Tibial nerve (tissue), 4 donors: Measurements from ENCODE around the gene PTPN9.

Source experiments
- EP300 ChIP-seq, 2 donors: sonication (generic); formaldehyde crosslinking; IDR thresholded peaks; one replicate each; pipeline ENCODE4 v1.6.1; 2017; ENCODE audit warnings: antibody characterized with exemption in 2 of 2, mild to moderate bottlenecking in 1 of 2
- POLR2A ChIP-seq, 2 donors: fragments of 450-650 bp; IDR thresholded peaks; one replicate each; pipeline ENCODE4 v1.6.1; 2017; ENCODE audit warnings: antibody characterized with exemption in 2 of 2, mild to moderate bottlenecking in 2 of 2, moderate library complexity in 2 of 2
- TF ChIP-seq, protein P1 (sequence below), 5 experiments: fragments of 200-600 bp in 3 of 5; fragments of 450-650 bp in 2 of 5; sonication (generic) in 3 of 5; IDR thresholded peaks; one replicate each; pipeline ENCODE4 v1.5.1; 2016 to 2019; ENCODE audit warnings: antibody characterized with exemption in 5 of 5, mild to moderate bottlenecking in 3 of 5, moderate library complexity in 2 of 5

- TF ChIP-seq, protein P1, sequence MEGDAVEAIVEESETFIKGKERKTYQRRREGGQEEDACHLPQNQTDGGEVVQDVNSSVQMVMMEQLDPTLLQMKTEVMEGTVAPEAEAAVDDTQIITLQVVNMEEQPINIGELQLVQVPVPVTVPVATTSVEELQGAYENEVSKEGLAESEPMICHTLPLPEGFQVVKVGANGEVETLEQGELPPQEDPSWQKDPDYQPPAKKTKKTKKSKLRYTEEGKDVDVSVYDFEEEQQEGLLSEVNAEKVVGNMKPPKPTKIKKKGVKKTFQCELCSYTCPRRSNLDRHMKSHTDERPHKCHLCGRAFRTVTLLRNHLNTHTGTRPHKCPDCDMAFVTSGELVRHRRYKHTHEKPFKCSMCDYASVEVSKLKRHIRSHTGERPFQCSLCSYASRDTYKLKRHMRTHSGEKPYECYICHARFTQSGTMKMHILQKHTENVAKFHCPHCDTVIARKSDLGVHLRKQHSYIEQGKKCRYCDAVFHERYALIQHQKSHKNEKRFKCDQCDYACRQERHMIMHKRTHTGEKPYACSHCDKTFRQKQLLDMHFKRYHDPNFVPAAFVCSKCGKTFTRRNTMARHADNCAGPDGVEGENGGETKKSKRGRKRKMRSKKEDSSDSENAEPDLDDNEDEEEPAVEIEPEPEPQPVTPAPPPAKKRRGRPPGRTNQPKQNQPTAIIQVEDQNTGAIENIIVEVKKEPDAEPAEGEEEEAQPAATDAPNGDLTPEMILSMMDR (IDR thresholded peaks at IDR 0.05), result no peak
- no peak for TF ChIP-seq POLR2A (IDR thresholded peaks at IDR 0.05)
- TF ChIP-seq EP300 (IDR thresholded peaks at IDR 0.05), result no peak
Observed at GRCh38 chr15:75554717-75555116, 24.4 kb downstream of the PTPN9 start.
